SK-N-SH treated with all-trans-retinoic acid at 6 μM for 48 hours (cell line): ENCODE measurements around the gene VEGFB.

Experiments used
- ATAC-seq: fragments of 200-7000 bp; cut with Tn5 transposase; 3 replicates; pipeline ENCODE4 v1.9.1; 2020; ENCODE audit warnings: mild to moderate bottlenecking, moderate library complexity
- ARNTL ChIP-seq: fragments of 450-650 bp; formaldehyde crosslinking; IDR thresholded peaks from 2 replicates; pipeline ENCODE4 v1.5.0; 2020; ENCODE audit warnings: low read depth, mild to moderate bottlenecking, moderate library complexity, borderline replicate concordance
- CSDC2 ChIP-seq: fragments of 250-450 bp; sonication (Bioruptor Pico); IDR thresholded peaks from 2 replicates; pipeline ENCODE4 v1.5.0; 2020; ENCODE audit warnings: mild to moderate bottlenecking, moderate library complexity
- ESRRG ChIP-seq: fragments of 250-450 bp; sonication (Bioruptor Pico); IDR thresholded peaks from 2 replicates; pipeline ENCODE4 v1.6.1; 2021; ENCODE audit warnings: mild to moderate bottlenecking
- GLIS3 ChIP-seq: fragments of 250-450 bp; sonication (Bioruptor Pico); IDR thresholded peaks from 2 replicates; pipeline ENCODE4 v1.5.0; 2020; ENCODE audit warnings: mild to moderate bottlenecking, moderate library complexity
- ISL1 ChIP-seq: fragments of 250-450 bp; sonication (Bioruptor Pico); IDR thresholded peaks from 2 replicates; pipeline ENCODE4 v2.1.2; 2022; ENCODE audit warnings: mild to moderate bottlenecking, moderate library complexity
- OSR1 ChIP-seq: fragments of 250-450 bp; sonication (Bioruptor Pico); IDR thresholded peaks from 2 replicates; pipeline ENCODE4 v1.8.0; 2022; ENCODE audit warnings: moderate library complexity, mild to moderate bottlenecking, inconsistent platforms
- PPARA ChIP-seq: fragments of 250-450 bp; sonication (Bioruptor Pico); IDR thresholded peaks from 2 replicates; pipeline ENCODE4 v1.5.0; 2020; ENCODE audit warnings: mild to moderate bottlenecking, borderline replicate concordance
- RARB ChIP-seq: fragments of 250-450 bp; sonication (Bioruptor Pico); IDR thresholded peaks from 2 replicates; pipeline ENCODE4 v1.8.0; 2021; ENCODE audit warnings: mild to moderate bottlenecking, moderate library complexity
- SNAI2 ChIP-seq: fragments of 250-450 bp; sonication (Bioruptor Pico); IDR thresholded peaks from 2 replicates; pipeline ENCODE4 v1.5.0; 2020; ENCODE audit warnings: mild to moderate bottlenecking, moderate library complexity
- TCF4 ChIP-seq: fragments of 250-450 bp; sonication (Bioruptor Pico); IDR thresholded peaks from 2 replicates; pipeline ENCODE4 v1.8.0; 2021; ENCODE audit warnings: mild to moderate bottlenecking, moderate library complexity, borderline replicate concordance
- ZC3H10 ChIP-seq: fragments of 250-450 bp; sonication (Bioruptor Pico); IDR thresholded peaks from 2 replicates; pipeline ENCODE4 v1.5.1; 2021; ENCODE audit warnings: mild to moderate bottlenecking, moderate library complexity
- ZFP3 ChIP-seq: fragments of 250-450 bp; sonication (Bioruptor Pico); IDR thresholded peaks from 2 replicates; pipeline ENCODE4 v1.5.0; 2020; ENCODE audit warnings: mild to moderate bottlenecking, moderate library complexity
- ZFP30 ChIP-seq: fragments of 450-650 bp; formaldehyde crosslinking; IDR thresholded peaks from 2 replicates; pipeline ENCODE4 v1.5.0; 2022; ENCODE audit warnings: mild to moderate bottlenecking, moderate library complexity
- ZNF565 ChIP-seq: fragments of 450-650 bp; formaldehyde crosslinking; conservative IDR thresholded peaks from 2 replicates; pipeline ENCODE4 v1.5.0; 2020; ENCODE audit warnings: low read depth, mild to moderate bottlenecking, moderate library complexity
- ZNF70 ChIP-seq: fragments of 450-650 bp; formaldehyde crosslinking; IDR thresholded peaks from 2 replicates; pipeline ENCODE4 v1.5.0; 2020; ENCODE audit warnings: mild to moderate bottlenecking, moderate library complexity
- ZNF8 ChIP-seq: fragments of 450-650 bp; formaldehyde crosslinking; IDR thresholded peaks from 2 replicates; pipeline ENCODE4 v1.5.0; 2020; ENCODE audit warnings: mild to moderate bottlenecking, moderate library complexity
- TF ChIP-seq, protein P1 (sequence below): fragments of 250-450 bp; sonication (Bioruptor Pico); IDR thresholded peaks from 2 replicates; pipeline ENCODE4 v1.5.0; 2020; ENCODE audit warnings: mild to moderate bottlenecking, moderate library complexity
- TF ChIP-seq, protein P2 (sequence below): fragments of 250-450 bp; sonication (Bioruptor Pico); IDR thresholded peaks from 2 replicates; pipeline ENCODE4 v1.5.1; 2020; ENCODE audit warnings: low read depth, mild to moderate bottlenecking, moderate library complexity
- TF ChIP-seq, protein P3 (sequence below): fragments of 250-450 bp; sonication (Bioruptor Pico); IDR thresholded peaks from 2 replicates; pipeline ENCODE4 v1.8.0; 2020; ENCODE audit warnings: mild to moderate bottlenecking, moderate library complexity, borderline replicate concordance
- TF ChIP-seq, protein P4 (sequence below): fragments of 250-450 bp; sonication (Bioruptor Pico); IDR thresholded peaks from 2 replicates; pipeline ENCODE4 v1.5.1; 2021; ENCODE audit warnings: mild to moderate bottlenecking, moderate library complexity

The VEGFB gene

DNA sequence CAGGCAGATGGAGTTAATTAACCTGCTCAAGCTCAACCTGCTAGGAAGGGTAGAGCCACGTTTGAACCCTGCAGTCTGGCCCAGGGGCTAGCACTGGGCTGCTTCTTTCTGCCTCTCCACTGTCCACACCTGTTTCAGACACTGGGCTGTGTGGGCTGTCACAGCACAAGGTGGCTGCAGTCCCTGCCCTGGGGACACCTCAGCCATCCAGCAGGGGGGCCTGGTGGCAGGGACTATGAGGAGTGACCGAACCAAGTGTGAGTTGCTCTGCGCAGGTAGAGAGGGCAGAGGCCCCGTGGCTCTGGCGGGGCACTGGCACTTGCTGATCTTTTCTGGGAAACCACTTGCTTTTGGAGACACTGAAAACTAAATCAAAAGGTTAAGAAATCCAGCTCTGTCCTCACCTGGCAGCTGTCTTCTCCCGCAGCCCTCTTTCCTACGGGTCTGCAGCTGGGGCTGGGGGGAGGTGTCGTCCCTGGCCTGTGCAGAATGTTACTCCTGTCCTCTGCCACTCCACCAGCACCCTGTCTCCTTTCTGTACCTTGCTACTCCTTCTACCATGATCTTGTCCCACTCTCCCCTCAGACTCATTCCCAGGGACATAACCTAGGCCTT lies 44.3 kb downstream of the VEGFB start (continued):
- TF ChIP-seq, protein P1, sequence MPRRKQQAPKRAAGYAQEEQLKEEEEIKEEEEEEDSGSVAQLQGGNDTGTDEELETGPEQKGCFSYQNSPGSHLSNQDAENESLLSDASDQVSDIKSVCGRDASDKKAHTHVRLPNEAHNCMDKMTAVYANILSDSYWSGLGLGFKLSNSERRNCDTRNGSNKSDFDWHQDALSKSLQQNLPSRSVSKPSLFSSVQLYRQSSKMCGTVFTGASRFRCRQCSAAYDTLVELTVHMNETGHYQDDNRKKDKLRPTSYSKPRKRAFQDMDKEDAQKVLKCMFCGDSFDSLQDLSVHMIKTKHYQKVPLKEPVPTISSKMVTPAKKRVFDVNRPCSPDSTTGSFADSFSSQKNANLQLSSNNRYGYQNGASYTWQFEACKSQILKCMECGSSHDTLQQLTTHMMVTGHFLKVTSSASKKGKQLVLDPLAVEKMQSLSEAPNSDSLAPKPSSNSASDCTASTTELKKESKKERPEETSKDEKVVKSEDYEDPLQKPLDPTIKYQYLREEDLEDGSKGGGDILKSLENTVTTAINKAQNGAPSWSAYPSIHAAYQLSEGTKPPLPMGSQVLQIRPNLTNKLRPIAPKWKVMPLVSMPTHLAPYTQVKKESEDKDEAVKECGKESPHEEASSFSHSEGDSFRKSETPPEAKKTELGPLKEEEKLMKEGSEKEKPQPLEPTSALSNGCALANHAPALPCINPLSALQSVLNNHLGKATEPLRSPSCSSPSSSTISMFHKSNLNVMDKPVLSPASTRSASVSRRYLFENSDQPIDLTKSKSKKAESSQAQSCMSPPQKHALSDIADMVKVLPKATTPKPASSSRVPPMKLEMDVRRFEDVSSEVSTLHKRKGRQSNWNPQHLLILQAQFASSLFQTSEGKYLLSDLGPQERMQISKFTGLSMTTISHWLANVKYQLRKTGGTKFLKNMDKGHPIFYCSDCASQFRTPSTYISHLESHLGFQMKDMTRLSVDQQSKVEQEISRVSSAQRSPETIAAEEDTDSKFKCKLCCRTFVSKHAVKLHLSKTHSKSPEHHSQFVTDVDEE (CRISPR knock-in tag) = no peak
- TF ChIP-seq ZNF8 (CRISPR knock-in tag) = no peak
- TF ChIP-seq, protein P2, sequence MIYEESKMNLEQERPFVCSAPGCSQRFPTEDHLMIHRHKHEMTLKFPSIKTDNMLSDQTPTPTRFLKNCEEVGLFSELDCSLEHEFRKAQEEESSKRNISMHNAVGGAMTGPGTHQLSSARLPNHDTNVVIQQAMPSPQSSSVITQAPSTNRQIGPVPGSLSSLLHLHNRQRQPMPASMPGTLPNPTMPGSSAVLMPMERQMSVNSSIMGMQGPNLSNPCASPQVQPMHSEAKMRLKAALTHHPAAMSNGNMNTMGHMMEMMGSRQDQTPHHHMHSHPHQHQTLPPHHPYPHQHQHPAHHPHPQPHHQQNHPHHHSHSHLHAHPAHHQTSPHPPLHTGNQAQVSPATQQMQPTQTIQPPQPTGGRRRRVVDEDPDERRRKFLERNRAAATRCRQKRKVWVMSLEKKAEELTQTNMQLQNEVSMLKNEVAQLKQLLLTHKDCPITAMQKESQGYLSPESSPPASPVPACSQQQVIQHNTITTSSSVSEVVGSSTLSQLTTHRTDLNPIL (CRISPR knock-in tag) = no peak
- TF ChIP-seq, all 23 proteins: peak for 0

DNA sequence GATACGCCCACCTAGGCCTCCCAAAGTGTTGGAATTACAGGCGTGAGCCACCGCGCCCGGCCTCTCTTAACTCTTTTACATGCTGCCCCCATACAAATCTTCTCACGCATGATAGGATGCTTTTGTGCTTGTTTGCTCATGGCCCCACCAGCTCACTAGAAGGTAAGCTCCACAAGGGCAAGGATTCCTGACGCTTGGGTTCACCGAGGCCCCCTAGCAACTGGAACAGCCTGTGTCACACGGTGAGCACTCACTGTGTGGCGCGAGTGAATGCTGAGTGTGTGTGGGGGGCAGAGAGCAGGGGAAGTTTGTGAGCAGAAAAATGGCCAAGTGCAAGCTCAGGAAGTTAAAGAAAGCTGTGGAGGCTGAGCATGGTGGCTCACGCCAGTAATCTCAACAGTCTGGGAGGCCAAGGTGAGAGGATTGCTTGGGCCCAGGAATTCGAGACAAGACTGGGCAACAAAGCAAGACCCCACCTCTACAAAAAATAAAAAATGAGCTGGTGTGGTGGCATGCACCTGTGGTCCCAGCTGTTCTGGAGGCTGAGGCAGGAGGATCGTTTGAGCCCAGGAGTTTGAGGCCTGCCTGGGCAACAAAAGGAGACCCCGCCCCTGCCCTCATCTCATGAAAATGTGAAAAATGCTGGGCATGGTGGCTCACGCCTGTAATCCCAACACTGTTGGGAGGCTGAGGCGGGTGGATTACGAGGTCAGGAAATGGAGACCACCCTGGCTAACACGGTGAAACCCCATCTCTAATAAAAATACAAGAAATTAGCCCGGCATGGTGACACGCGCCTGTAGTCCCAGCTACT lies 47.8 kb downstream of the VEGFB start:
- no peak for ATAC-seq
- TF ChIP-seq, protein P3, sequence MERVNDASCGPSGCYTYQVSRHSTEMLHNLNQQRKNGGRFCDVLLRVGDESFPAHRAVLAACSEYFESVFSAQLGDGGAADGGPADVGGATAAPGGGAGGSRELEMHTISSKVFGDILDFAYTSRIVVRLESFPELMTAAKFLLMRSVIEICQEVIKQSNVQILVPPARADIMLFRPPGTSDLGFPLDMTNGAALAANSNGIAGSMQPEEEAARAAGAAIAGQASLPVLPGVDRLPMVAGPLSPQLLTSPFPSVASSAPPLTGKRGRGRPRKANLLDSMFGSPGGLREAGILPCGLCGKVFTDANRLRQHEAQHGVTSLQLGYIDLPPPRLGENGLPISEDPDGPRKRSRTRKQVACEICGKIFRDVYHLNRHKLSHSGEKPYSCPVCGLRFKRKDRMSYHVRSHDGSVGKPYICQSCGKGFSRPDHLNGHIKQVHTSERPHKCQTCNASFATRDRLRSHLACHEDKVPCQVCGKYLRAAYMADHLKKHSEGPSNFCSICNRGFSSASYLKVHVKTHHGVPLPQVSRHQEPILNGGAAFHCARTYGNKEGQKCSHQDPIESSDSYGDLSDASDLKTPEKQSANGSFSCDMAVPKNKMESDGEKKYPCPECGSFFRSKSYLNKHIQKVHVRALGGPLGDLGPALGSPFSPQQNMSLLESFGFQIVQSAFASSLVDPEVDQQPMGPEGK (CRISPR knock-in tag) = no peak
- TF ChIP-seq ZFP3 (CRISPR knock-in tag) (no peak), ISL1 (CRISPR knock-in tag) (no peak), TCF4 (CRISPR knock-in tag) (no peak), ARNTL (no peak), ZNF70 (CRISPR knock-in tag) (no peak), SNAI2 (CRISPR knock-in tag) (no peak)
- TF ChIP-seq, protein P4, sequence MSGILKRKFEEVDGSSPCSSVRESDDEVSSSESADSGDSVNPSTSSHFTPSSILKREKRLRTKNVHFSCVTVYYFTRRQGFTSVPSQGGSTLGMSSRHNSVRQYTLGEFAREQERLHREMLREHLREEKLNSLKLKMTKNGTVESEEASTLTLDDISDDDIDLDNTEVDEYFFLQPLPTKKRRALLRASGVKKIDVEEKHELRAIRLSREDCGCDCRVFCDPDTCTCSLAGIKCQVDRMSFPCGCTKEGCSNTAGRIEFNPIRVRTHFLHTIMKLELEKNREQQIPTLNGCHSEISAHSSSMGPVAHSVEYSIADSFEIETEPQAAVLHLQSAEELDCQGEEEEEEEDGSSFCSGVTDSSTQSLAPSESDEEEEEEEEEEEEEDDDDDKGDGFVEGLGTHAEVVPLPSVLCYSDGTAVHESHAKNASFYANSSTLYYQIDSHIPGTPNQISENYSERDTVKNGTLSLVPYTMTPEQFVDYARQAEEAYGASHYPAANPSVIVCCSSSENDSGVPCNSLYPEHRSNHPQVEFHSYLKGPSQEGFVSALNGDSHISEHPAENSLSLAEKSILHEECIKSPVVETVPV (CRISPR knock-in tag) = no peak

DNA sequence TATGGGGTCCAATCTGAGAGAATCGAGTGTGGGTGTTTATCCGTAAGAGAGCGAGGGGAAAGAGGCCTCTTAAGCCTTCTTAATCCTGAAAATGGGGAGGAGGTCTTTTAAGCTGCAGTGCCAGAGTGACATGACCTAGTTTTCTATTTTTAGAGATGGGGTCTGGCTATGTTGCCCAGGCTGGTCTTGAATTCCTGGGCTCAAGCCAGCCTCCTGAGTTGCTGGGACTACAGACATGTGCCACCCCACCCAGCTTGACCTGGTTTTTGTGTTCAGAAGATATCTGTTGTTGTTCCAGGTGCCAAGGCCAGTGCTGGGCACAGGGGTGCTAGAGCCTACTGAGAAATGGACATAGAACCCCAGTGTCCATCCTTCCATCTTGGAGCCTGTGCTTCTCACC lies 48.7 kb downstream of the VEGFB start:
- TF ChIP-seq ZFP30 (CRISPR knock-in tag) (no peak), ESRRG (CRISPR knock-in tag) (no peak), PPARA (CRISPR knock-in tag) (no peak), CSDC2 (CRISPR knock-in tag) (no peak), SNAI2 (CRISPR knock-in tag) (no peak), ZFP3 (CRISPR knock-in tag) (no peak), TCF4 (CRISPR knock-in tag) (no peak), GLIS3 (CRISPR knock-in tag) (no peak), ZNF565 (CRISPR knock-in tag) (no peak), OSR1 (no peak), ZC3H10 (no peak), ISL1 (CRISPR knock-in tag) (no peak), RARB (CRISPR knock-in tag) (no peak)
- TF ChIP-seq, protein P4 (CRISPR knock-in tag) = no peak
- TF ChIP-seq, protein P2 (CRISPR knock-in tag) = no peak
- TF ChIP-seq, all 23 proteins: peak for 0

More for the DNA sequence above, 48.7 kb downstream of the VEGFB start:
- no peak for ATAC-seq
